Measurements from ENCODE around the gene CCAR1. TPM values are rescaled to one million over a fixed set of nuclear protein-coding genes. Genes with fewer than 3 reads are reported as not detected.
"Not testable (repeated sequence)": the region's sequence is repeated elsewhere in the genome, so short reads cannot be mapped to it uniquely, and the experiment has no call there.

The CCAR1 gene, protein sequence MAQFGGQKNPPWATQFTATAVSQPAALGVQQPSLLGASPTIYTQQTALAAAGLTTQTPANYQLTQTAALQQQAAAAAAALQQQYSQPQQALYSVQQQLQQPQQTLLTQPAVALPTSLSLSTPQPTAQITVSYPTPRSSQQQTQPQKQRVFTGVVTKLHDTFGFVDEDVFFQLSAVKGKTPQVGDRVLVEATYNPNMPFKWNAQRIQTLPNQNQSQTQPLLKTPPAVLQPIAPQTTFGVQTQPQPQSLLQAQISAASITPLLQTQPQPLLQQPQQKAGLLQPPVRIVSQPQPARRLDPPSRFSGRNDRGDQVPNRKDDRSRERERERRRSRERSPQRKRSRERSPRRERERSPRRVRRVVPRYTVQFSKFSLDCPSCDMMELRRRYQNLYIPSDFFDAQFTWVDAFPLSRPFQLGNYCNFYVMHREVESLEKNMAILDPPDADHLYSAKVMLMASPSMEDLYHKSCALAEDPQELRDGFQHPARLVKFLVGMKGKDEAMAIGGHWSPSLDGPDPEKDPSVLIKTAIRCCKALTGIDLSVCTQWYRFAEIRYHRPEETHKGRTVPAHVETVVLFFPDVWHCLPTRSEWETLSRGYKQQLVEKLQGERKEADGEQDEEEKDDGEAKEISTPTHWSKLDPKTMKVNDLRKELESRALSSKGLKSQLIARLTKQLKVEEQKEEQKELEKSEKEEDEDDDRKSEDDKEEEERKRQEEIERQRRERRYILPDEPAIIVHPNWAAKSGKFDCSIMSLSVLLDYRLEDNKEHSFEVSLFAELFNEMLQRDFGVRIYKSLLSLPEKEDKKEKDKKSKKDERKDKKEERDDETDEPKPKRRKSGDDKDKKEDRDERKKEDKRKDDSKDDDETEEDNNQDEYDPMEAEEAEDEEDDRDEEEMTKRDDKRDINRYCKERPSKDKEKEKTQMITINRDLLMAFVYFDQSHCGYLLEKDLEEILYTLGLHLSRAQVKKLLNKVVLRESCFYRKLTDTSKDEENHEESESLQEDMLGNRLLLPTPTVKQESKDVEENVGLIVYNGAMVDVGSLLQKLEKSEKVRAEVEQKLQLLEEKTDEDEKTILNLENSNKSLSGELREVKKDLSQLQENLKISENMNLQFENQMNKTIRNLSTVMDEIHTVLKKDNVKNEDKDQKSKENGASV
- 69.6 TPM for polyA plus RNA-seq (2013, experiment 1 of 2)
- polyA plus RNA-seq (2013, experiment 2 of 2): 56.7 TPM

DNA sequence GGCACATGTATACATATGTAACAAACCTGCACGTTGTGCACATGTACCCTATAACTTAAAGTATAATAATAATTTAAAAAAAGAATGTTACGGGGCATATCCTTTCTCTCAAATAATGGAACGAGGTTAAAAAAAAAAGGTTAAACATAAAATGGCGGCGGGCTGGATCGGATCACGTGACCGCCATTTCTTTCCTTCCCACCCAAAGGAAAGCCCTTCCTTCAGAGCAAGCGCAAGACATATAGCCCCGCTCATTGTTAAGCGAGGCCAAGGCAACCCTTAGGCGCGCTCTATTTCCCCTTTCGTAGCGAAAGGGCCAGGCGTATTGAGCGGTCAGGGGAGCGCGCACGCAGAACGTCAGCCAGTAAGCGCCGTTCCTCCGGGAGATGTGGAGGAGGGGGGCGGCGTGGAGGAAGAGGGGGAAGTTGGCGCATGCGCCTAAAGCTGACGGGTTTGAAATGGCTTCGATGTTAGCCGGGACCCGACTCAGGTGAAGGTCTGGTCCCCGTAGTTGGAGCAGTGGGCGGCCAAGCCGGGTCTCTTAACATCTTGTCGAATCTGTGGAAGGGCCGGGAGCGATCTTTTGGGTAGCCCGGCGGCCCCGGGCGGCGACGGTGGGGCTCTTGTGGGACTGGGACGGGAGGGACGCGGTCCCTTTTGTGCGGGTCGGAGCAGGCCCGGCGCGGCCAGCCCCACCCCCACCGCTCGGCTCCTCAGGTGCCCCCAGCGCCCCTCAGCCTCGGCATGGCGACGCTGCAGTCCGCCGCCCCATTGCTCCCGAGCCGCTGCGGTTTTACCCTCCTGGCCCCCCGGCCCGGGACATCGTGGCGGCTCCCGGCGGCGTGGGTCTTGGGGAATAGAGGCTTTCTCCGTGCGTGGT, at the start of gene CCAR1:
TSS of gene CCAR1 (plus strand) at position 447 of the 880 bp plus-strand sequence. CDS start 1,266 bp downstream, outside the sequence.
- Histone ChIP-seq H3K9me3 (ENCODE audit: insufficient read depth, low read depth, low read length) (no peaks in the 10 kb centered on the region), H3K27ac (ENCODE audit: low read depth, low read length) (peak within 1 kb of the TSS; percentile 98), H3K27me3 (ENCODE audit: insufficient read depth, low read length) (no peaks in the 10 kb centered on the region), H3K4me3 (ENCODE audit: low read length) (peak within 1 kb of the TSS; percentile 91), H3K4me1 (ENCODE audit: insufficient read depth, low read length) (0 out of 2 replicates have a peak, but pooled peaks cover 5% of the 10 kb centered on the region), H3K9ac (ENCODE audit: low read depth, low read length) (peak within 1 kb of the TSS; percentile 98), H3K36me3 (ENCODE audit: insufficient read depth, low read length) (peaks cover 34% of the 10 kb centered on the region)
- WGBS: under 1% methylated on average over 70 of the region's 72 CpGs

DNA sequence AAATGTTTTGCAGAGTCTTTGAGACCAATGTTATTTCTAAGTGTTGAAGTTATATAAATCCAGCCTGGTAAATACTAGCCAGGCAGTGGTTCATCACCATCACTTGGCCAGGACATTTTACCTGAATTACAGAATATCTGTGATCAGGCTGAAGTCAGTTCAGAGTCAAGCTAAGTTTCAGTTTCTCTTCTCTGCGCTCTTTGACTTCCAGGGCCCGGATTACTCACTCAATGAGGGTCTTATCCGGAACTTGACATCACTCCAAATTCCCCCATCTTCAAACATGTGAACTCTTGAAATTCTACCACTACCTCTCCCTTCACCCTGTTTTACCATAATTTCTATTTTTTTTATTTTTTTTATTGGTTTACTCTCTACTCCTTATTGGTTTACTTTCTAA, 36.6 kb upstream of the CCAR1 start:
- Histone ChIP-seq H3K27ac (ENCODE audit: low read depth, low read length) (no peak overlapping the region), H3K27me3 (ENCODE audit: insufficient read depth, low read length) (no peaks in the 10 kb centered on the region), H3K36me3 (ENCODE audit: insufficient read depth, low read length) (peaks cover 90% of the 10 kb centered on the region), H3K4me3 (ENCODE audit: low read length) (no peak overlapping the region), H3K9me3 (ENCODE audit: insufficient read depth, low read depth, low read length) (no peaks in the 10 kb centered on the region), H3K9ac (ENCODE audit: low read depth, low read length) (no peak overlapping the region), H3K4me1 (ENCODE audit: insufficient read depth, low read length) (no peaks in the 10 kb centered on the region)
- 97% methylated on average over 3 of the region's 3 CpGs for WGBS

DNA sequence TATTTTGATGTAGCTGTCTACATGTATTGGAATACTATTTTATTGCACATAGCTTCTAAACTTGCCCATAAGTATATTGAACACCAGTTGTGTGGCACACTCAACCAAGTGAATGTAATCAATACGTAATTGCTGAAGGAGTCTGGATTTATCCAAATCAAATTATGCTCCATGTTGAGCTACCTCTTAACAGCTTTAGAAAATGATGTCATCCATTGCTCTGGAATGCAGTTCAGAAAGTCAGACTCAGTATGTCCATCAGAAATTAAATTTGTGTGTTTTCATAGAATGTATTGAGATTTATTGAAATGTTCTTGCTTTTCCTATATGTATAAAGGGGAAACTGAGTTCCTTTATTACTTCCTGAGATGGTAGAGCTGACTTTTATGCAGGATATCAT, 25.0 kb upstream of the CCAR1 start:
- Histone ChIP-seq H3K4me3 (ENCODE audit: low read length) (no peak overlapping the region), H3K27ac (ENCODE audit: low read depth, low read length) (no peak overlapping the region), H3K27me3 (ENCODE audit: insufficient read depth, low read length) (no peaks in the 10 kb centered on the region), H3K9ac (ENCODE audit: low read depth, low read length) (no peak overlapping the region), H3K9me3 (ENCODE audit: insufficient read depth, low read depth, low read length) (no peaks in the 10 kb centered on the region), H3K36me3 (ENCODE audit: insufficient read depth, low read length) (peaks cover 34% of the 10 kb centered on the region), H3K4me1 (ENCODE audit: insufficient read depth, low read length) (no peaks in the 10 kb centered on the region)
- 100% methylated on average over 1 of the region's 1 CpG for WGBS

- Histone ChIP-seq H3K4me1 (ENCODE audit: insufficient read depth, low read length) (no peaks in the 10 kb centered on the region), H3K9me3 (ENCODE audit: insufficient read depth, low read depth, low read length) (no peaks in the 10 kb centered on the region), H3K27ac (ENCODE audit: low read depth, low read length) (no peak overlapping the region), H3K27me3 (ENCODE audit: insufficient read depth, low read length) (no peaks in the 10 kb centered on the region), H3K4me3 (ENCODE audit: low read length) (no peak overlapping the region), H3K9ac (ENCODE audit: low read depth, low read length) (no peak overlapping the region), H3K36me3 (ENCODE audit: insufficient read depth, low read length) (peaks cover 23% of the 10 kb centered on the region)
- WGBS: 95% methylated on average over 1 of the region's 1 CpG
These were observed 23.9 kb upstream of the CCAR1 start for GRCh38 chr10:68697106-68697505.

GRCh38 chr10:68700197-68700596, 20.8 kb upstream of the CCAR1 start:
- Histone ChIP-seq H3K9me3 (ENCODE audit: insufficient read depth, low read depth, low read length) (no peaks in the 10 kb centered on the region), H3K27ac (ENCODE audit: low read depth, low read length) (no peak overlapping the region), H3K9ac (ENCODE audit: low read depth, low read length) (no peak overlapping the region), H3K4me1 (ENCODE audit: insufficient read depth, low read length) (no peaks in the 10 kb centered on the region), H3K27me3 (ENCODE audit: insufficient read depth, low read length) (no peaks in the 10 kb centered on the region), H3K4me3 (ENCODE audit: low read length) (no peak overlapping the region), H3K36me3 (ENCODE audit: insufficient read depth, low read length) (no peaks in the 10 kb centered on the region)
- no CpG with 5 or more reads among the region's 1 CpG for WGBS

DNA sequence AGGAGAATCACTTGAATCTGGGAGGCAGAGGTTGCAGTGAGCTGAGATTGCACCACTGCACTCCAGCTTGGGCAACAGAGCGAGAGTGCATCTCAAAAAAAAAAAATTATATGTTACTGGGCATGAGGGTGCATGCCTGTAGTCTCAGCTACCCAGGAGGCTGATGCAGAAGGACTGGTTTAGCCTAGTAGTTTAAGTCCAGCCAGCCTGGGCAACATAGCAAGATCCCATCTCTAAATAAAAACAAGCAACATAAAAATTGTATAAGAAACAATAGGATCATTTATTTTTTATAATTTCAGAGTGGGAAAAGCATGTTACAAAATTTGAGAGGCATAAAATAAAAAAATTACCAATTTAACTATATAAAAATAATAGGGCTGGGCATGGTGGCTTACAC, 15.5 kb upstream of the CCAR1 start:
- WGBS: 100% methylated on average over 1 of the region's 1 CpG
- H3K27me3 ChIP-seq (ENCODE audit: insufficient read depth, low read length): no peaks in the 10 kb centered on the region
- H3K9me3 ChIP-seq (ENCODE audit: insufficient read depth, low read depth, low read length): no peaks in the 10 kb centered on the region
- H3K27ac ChIP-seq (ENCODE audit: low read depth, low read length): no peak overlapping the region
- no peaks in the 10 kb centered on the region for H3K4me1 ChIP-seq (ENCODE audit: insufficient read depth, low read length)
- no peak overlapping the region for H3K4me3 ChIP-seq (ENCODE audit: low read length)
- no peak overlapping the region for H3K9ac ChIP-seq (ENCODE audit: low read depth, low read length)
- H3K36me3 ChIP-seq (ENCODE audit: insufficient read depth, low read length): no peaks in the 10 kb centered on the region

DNA sequence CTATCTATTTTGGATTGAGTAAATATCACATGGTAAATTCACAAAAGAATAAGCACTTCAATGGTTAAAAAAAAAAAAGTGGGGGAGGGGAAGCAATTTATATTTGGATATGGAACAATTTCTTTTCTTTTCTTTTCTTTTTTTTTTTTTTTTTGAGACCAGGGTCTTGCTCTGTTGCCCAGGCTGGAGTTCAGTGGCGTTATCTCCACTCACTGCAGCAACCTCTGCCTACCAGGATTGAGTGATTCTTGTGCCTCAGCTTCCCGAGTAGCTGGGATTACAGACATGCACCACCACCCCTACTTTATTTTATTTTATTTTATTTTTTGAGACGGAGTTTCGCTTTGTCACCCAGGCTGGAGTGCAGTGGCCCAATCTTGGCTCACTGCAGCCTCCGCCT, 12.1 kb upstream of the CCAR1 start:
- WGBS: 91% methylated on average over 5 of the region's 5 CpGs
- not testable (repeated sequence) for H3K27ac ChIP-seq (ENCODE audit: low read depth, low read length); H3K36me3 ChIP-seq (ENCODE audit: insufficient read depth, low read length); H3K4me3 ChIP-seq (ENCODE audit: low read length); H3K27me3 ChIP-seq (ENCODE audit: insufficient read depth, low read length); H3K9me3 ChIP-seq (ENCODE audit: insufficient read depth, low read depth, low read length); H3K9ac ChIP-seq (ENCODE audit: low read depth, low read length); H3K4me1 ChIP-seq (ENCODE audit: insufficient read depth, low read length)

DNA sequence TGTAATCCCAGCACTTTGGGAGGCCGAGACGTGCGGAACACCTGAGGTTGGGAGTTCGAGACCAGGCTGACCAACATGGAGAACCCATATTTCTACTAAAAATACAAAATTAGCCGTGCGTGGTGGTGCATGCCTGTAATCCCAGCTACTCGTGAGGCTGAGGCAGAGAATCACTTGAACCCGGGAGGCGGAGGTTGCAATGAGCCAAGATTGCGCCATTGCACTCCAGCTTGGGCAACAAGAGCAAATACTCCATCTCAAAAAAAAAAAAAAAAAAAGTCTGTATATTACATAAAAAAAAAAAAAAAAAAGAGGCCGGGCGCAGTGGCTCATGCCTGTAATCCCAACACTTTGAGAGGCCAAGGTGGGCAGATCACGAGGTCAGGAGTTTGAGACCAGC, 8.0 kb upstream of the CCAR1 start:
- H3K36me3 ChIP-seq (ENCODE audit: insufficient read depth, low read length); H3K9me3 ChIP-seq (ENCODE audit: insufficient read depth, low read depth, low read length); H3K27me3 ChIP-seq (ENCODE audit: insufficient read depth, low read length); H3K4me3 ChIP-seq (ENCODE audit: low read length); H3K9ac ChIP-seq (ENCODE audit: low read depth, low read length); H3K4me1 ChIP-seq (ENCODE audit: insufficient read depth, low read length); H3K27ac ChIP-seq (ENCODE audit: low read depth, low read length): not testable (repeated sequence)
- 96% methylated on average over 10 of the region's 13 CpGs for WGBS

DNA sequence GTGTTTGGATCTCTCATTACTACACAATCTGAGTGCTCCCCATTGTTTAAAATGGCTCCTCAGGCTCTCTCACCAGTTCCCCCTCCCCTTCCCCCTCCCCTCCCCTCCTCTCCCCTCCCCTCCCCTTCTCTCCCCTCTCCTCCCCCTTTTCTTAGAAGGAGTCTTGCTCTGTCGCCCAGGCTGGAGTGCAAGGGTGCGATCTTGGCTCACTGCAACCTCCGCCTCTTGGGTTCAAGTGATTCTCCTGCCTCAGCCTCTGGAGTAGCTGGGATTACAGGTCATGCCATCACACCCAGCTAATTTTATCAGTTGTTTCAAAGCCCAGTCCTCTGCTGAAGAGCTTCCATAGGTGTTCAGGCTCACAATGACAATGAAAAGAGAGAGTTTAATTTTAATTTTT, 3.6 kb upstream of the CCAR1 start:
- no peaks in the 10 kb centered on the region for H3K27me3 ChIP-seq (ENCODE audit: insufficient read depth, low read length)
- 0 out of 2 replicates have a peak, but pooled peaks cover 4% of the 10 kb centered on the region for H3K4me1 ChIP-seq (ENCODE audit: insufficient read depth, low read length)
- 84% methylated on average over 3 of the region's 3 CpGs for WGBS
- 0 out of 2 replicates have a peak, but pooled peaks cover 2% of the 10 kb centered on the region for H3K36me3 ChIP-seq (ENCODE audit: insufficient read depth, low read length)
- no peak overlapping the region for H3K9ac ChIP-seq (ENCODE audit: low read depth, low read length)
- no peaks in the 10 kb centered on the region for H3K9me3 ChIP-seq (ENCODE audit: insufficient read depth, low read depth, low read length)
- H3K4me3 ChIP-seq (ENCODE audit: low read length): no peak overlapping the region
- no peak overlapping the region for H3K27ac ChIP-seq (ENCODE audit: low read depth, low read length)

DNA sequence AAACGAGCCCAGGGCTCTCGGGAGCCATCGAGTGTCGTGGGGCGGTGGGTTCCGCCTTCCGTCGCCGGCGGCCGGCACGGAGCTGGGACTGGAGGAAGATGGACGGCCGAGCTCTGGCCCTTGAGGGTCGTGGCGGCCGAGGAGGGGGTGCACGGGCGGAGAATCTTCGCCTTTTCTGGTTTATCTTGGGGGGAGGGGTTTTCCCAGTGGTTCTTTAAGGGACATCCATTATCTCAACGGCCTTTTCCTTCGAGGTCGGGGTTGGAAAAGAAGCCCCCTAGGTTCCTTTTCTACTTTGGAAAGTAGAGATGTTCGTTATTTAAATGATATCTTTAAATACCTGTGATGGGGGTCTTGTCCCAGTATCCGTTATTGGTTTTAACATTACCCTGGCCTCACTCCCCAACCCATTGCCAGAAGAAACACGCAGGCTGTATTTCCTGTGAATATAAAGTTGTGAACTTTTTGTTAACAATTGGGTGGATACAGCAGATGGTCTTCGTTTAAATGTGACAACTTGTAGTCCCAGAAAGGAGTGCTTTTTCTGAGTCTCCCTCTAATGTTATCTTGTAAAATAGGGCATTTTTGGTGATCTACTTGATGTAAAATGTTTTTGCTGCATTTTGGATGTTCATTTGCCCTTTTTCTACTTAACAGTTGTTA, 765 bp downstream of the CCAR1 start:
- peaks cover 41% of the 10 kb centered on the region for H3K36me3 ChIP-seq (ENCODE audit: insufficient read depth, low read length)
- H3K9me3 ChIP-seq (ENCODE audit: insufficient read depth, low read depth, low read length): no peaks in the 10 kb centered on the region
- under 1% methylated on average over 25 of the region's 27 CpGs for WGBS
- H3K4me1 ChIP-seq (ENCODE audit: insufficient read depth, low read length): 0 out of 2 replicates have a peak, but pooled peaks cover 5% of the 10 kb centered on the region
- H3K4me3 ChIP-seq (ENCODE audit: low read length): peak overlapping the region; percentile 91
- peak overlapping the region; percentile 98 for H3K9ac ChIP-seq (ENCODE audit: low read depth, low read length)
- peak overlapping the region; percentile 98 for H3K27ac ChIP-seq (ENCODE audit: low read depth, low read length)
- H3K27me3 ChIP-seq (ENCODE audit: insufficient read depth, low read length): no peaks in the 10 kb centered on the region

Measured in HUES64 (cell line).